ENCODE results near the gene KRT38. TPM values are rescaled to one million over a fixed set of nuclear protein-coding genes. Genes with fewer than 3 reads are reported as not detected.

Gene KRT38
- total RNA-seq, 1 donor, result not detected

GRCh38 chr17:41387670-41388069 is 53.1 kb downstream of the KRT38 start:
- H3K4me3 ChIP-seq (ENCODE audit: low read depth, low read length), result no peak overlapping the region
- DNase-seq (ENCODE audit: low read depth), result no peak
- TF ChIP-seq, protein P1, sequence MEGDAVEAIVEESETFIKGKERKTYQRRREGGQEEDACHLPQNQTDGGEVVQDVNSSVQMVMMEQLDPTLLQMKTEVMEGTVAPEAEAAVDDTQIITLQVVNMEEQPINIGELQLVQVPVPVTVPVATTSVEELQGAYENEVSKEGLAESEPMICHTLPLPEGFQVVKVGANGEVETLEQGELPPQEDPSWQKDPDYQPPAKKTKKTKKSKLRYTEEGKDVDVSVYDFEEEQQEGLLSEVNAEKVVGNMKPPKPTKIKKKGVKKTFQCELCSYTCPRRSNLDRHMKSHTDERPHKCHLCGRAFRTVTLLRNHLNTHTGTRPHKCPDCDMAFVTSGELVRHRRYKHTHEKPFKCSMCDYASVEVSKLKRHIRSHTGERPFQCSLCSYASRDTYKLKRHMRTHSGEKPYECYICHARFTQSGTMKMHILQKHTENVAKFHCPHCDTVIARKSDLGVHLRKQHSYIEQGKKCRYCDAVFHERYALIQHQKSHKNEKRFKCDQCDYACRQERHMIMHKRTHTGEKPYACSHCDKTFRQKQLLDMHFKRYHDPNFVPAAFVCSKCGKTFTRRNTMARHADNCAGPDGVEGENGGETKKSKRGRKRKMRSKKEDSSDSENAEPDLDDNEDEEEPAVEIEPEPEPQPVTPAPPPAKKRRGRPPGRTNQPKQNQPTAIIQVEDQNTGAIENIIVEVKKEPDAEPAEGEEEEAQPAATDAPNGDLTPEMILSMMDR (IDR thresholded peaks at IDR 0.05; ENCODE audit: insufficient read depth, low read length), result no peak

DNA sequence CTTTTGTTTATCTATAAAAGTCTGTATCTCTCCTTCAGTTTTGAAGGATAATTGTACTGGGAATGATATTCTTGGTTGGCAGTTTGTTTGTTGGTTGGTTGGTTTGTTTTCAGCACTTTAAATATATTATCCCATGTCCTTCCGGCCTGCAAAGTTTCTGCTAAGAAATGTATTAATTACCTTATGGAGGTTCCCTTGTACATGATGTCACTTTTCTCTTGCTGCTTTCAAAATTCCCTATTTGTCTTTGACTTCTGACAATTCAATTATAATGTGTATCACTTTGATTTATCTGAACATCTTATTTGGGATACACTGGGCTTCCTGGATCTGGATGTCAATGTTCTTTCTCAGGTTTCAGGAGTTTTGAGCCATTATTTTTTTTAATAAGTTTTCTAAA is 54.6 kb downstream of the KRT38 start:
- no peak overlapping the region for H3K4me3 ChIP-seq (ENCODE audit: low read depth, low read length)
- TF ChIP-seq, protein P1 (IDR thresholded peaks at IDR 0.05; ENCODE audit: insufficient read depth, low read length), result no peak
- DNase-seq (ENCODE audit: low read depth), result no peak

Small RNA genes within 50 kb of the gene (small RNA-seq; reads per million reads assigned to genes)
- gene RNU2-32P, result 4.8 reads per million, percentile 88 among the genes with 10 or more reads in this experiment

Other genes with a start within 250 kb of the KRT38 start
- not detected in 2 replicates for gene KRTAP9-2, start 214.3 kb downstream of the KRT38 start, total RNA-seq (ENCODE audit: low replicate concordance)
- not detected in 2 replicates for gene KRTAP9-3, start 208.5 kb downstream of the KRT38 start, total RNA-seq (ENCODE audit: low replicate concordance)
- gene KRTAP9-8, start 203.0 kb downstream of the KRT38 start, total RNA-seq (ENCODE audit: low replicate concordance), result not detected in 2 replicates
- gene KRTAP9-4, start 191.3 kb downstream of the KRT38 start, total RNA-seq (ENCODE audit: low replicate concordance), result not detected in 2 replicates
- gene KRTAP9-9, start 185.6 kb downstream of the KRT38 start, total RNA-seq (ENCODE audit: low replicate concordance), result not detected in 2 replicates
- gene KRTAP9-6, start 175.6 kb downstream of the KRT38 start, total RNA-seq (ENCODE audit: low replicate concordance), result not detected in 2 replicates
- not detected in 2 replicates for gene KRTAP9-7, start 165.3 kb downstream of the KRT38 start, total RNA-seq (ENCODE audit: low replicate concordance)
- not detected in 2 replicates for gene KRTAP29-1, start 138.1 kb downstream of the KRT38 start, total RNA-seq (ENCODE audit: low replicate concordance)
- gene KRTAP16-1, start 131.7 kb downstream of the KRT38 start, total RNA-seq (ENCODE audit: low replicate concordance), result not detected in 2 replicates
- not detected in 2 replicates for gene KRTAP17-1, start 125.3 kb downstream of the KRT38 start, total RNA-seq (ENCODE audit: low replicate concordance)
- gene KRT33A, start 90.2 kb downstream of the KRT38 start, total RNA-seq (ENCODE audit: low replicate concordance), result not detected in 2 replicates
- not detected in 2 replicates for gene KRT33B, start 71.2 kb downstream of the KRT38 start, total RNA-seq (ENCODE audit: low replicate concordance)
- 0.45 TPM in 1 of 2 replicates, not detected in the other for gene KRT34, start 58.7 kb downstream of the KRT38 start, total RNA-seq (ENCODE audit: low replicate concordance)
- gene KRT31, start 43.4 kb downstream of the KRT38 start, total RNA-seq (ENCODE audit: low replicate concordance), result 0.09 TPM in 1 of 2 replicates, not detected in the other
- gene KRT37, start 16.4 kb downstream of the KRT38 start, total RNA-seq (ENCODE audit: low replicate concordance), result not detected in 2 replicates
- gene KRT32, start 26.4 kb upstream of the KRT38 start, total RNA-seq (ENCODE audit: low replicate concordance), result 0.09 TPM in 1 of 2 replicates, not detected in the other
- not detected in 2 replicates for gene KRT35, start 40.2 kb upstream of the KRT38 start, total RNA-seq (ENCODE audit: low replicate concordance)
- gene KRT36, start 48.9 kb upstream of the KRT38 start, total RNA-seq (ENCODE audit: low replicate concordance), result not detected in 2 replicates
- not detected in 2 replicates for gene KRT13, start 64.6 kb upstream of the KRT38 start, total RNA-seq (ENCODE audit: low replicate concordance)
- 0.63 TPM in 1 of 2 replicates, not detected in the other for gene KRT15, start 77.9 kb upstream of the KRT38 start, total RNA-seq (ENCODE audit: low replicate concordance)
- 50.7 and 78.5 TPM in 2 replicates for gene KRT19, start 87.3 kb upstream of the KRT38 start, total RNA-seq (ENCODE audit: low replicate concordance)
- not detected in 2 replicates for gene KRT9, start 131.1 kb upstream of the KRT38 start, total RNA-seq (ENCODE audit: low replicate concordance)
- 0.82 and 1.3 TPM in 2 replicates for gene KRT14, start 145.9 kb upstream of the KRT38 start, total RNA-seq (ENCODE audit: low replicate concordance)
- 0.98 and 2.0 TPM in 2 replicates for gene KRT16, start 171.8 kb upstream of the KRT38 start, total RNA-seq (ENCODE audit: low replicate concordance)
- 0.57 TPM in 1 of 2 replicates, not detected in the other for gene KRT17, start 183.6 kb upstream of the KRT38 start, total RNA-seq (ENCODE audit: low replicate concordance)
- gene EIF1, start 247.9 kb upstream of the KRT38 start, total RNA-seq (ENCODE audit: low replicate concordance), result 99.7 and 102 TPM in 2 replicates